ENCODE data around the gene MRGPRF. TPM values are rescaled to one million over a fixed set of nuclear protein-coding genes. Genes with fewer than 3 reads are reported as not detected.

Gene MRGPRF
- total RNA-seq, 4 donors from 2014 or later: 4.2 to 21.9 (median 5.2) TPM

- peak overlapping the region in 1 of 4 donors; percentile 1 for H3K4me3 ChIP-seq
- H3K27ac ChIP-seq: peak overlapping the region; percentile 47 to 80 (median 74)
- H3K4me1 ChIP-seq: peaks cover 0 to 47% (median 8%) of the 10 kb centered on the region in 4 donors
- no peaks in the 10 kb centered on the region for H3K27me3 ChIP-seq
- DNase-seq: peak; percentile 66 to 88 (median 82)
- TF ChIP-seq POLR2A (IDR thresholded peaks at IDR 0.05) (no peak), CTCF (IDR thresholded peaks at IDR 0.05) (no peak)
- no peaks in the 10 kb centered on the region for H3K9me3 ChIP-seq
- H3K36me3 ChIP-seq: peaks cover 0 to 38% (median 0%) of the 10 kb centered on the region in 3 donors
These were observed 42.8 kb upstream of the MRGPRF start for GRCh38 chr11:69055598-69056516.

- Histone ChIP-seq H3K27me3 (no peaks in the 10 kb centered on the region), H3K9me3 (no peaks in the 10 kb centered on the region), H3K27ac (peak overlapping the region; percentile 53 to 80 (median 74)), H3K4me1 (peaks cover 0 to 53% (median 8%) of the 10 kb centered on the region in 4 donors), H3K4me3 (peak overlapping the region in 1 of 4 donors; percentile 10), H3K36me3 (peaks cover 0 to 35% (median 0%) of the 10 kb centered on the region in 3 donors)
- TF ChIP-seq POLR2A (IDR thresholded peaks at IDR 0.05) (peak; percentile 28), CTCF (IDR thresholded peaks at IDR 0.05) (no peak)
- DNase-seq: peak in 2 of 3 donors; percentile 83 to 90
These were observed 42.2 kb upstream of the MRGPRF start for GRCh38 chr11:69055212-69055586.

GRCh38 chr11:69054397-69055211 is 41.6 kb upstream of the MRGPRF start:
- no peaks in the 10 kb centered on the region for H3K27me3 ChIP-seq
- peak overlapping the region in 3 of 4 donors; percentile 53 to 80 (median 74) for H3K27ac ChIP-seq
- H3K9me3 ChIP-seq: no peaks in the 10 kb centered on the region
- no peak for DNase-seq
- peaks cover 0 to 59% (median 10%) of the 10 kb centered on the region in 4 donors for H3K4me1 ChIP-seq
- TF ChIP-seq CTCF (IDR thresholded peaks at IDR 0.05): no peak
- no peak for TF ChIP-seq POLR2A (IDR thresholded peaks at IDR 0.05)
- peak overlapping the region in 1 of 4 donors; percentile 10 for H3K4me3 ChIP-seq
- H3K36me3 ChIP-seq: peaks cover 0 to 29% (median 0%) of the 10 kb centered on the region in 3 donors

GRCh38 chr11:69053546-69054396 is 40.7 kb upstream of the MRGPRF start:
- Histone ChIP-seq H3K4me3 (no peak overlapping the region), H3K9me3 (no peaks in the 10 kb centered on the region), H3K4me1 (peaks cover 0 to 61% (median 12%) of the 10 kb centered on the region in 4 donors), H3K27me3 (no peaks in the 10 kb centered on the region), H3K27ac (no peak overlapping the region), H3K36me3 (peaks cover 0 to 20% (median 0%) of the 10 kb centered on the region in 3 donors)
- DNase-seq: no peak
- TF ChIP-seq CTCF (IDR thresholded peaks at IDR 0.05) (no peak), POLR2A (IDR thresholded peaks at IDR 0.05) (no peak)

- DNase-seq: no peak
- TF ChIP-seq CTCF (IDR thresholded peaks at IDR 0.05) (no peak), POLR2A (IDR thresholded peaks at IDR 0.05) (no peak)
- H3K27me3 ChIP-seq: no peaks in the 10 kb centered on the region
- H3K27ac ChIP-seq: no peak overlapping the region
- peaks cover 0 to 14% (median 0%) of the 10 kb centered on the region in 3 donors for H3K36me3 ChIP-seq
- peaks cover 0 to 61% (median 12%) of the 10 kb centered on the region in 4 donors for H3K4me1 ChIP-seq
- H3K9me3 ChIP-seq: no peaks in the 10 kb centered on the region
- H3K4me3 ChIP-seq: no peak overlapping the region
These were observed 40.1 kb upstream of the MRGPRF start for GRCh38 chr11:69053169-69053477.

Data from Peyer's patch (tissue), 4 donors.